ENCODE measurements around the gene SORBS2. TPM values are rescaled to one million over a fixed set of nuclear protein-coding genes. Genes with fewer than 3 reads are reported as not detected.

Gene SORBS2
- total RNA-seq, 1 experiment from 2014 or later, result not detected

DNA sequence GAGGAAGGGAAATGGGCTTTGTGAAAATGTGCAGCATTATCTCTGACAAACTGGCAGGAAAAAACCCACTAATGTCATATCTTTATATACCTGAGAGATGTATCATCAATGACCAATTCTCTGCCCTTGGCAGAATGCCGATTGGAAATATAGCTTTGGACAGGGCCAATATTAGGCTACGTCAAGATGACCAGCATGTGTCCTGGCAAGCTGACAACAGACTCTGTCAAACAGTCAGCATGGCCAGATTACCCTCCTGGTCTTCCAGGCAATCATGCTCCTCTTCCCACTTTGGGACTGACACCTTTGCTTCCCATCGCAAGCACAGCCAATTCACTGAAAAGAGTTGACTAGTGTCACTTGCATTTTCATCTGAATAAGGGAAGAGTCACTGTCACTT, 57.0 kb downstream of the SORBS2 start:
- no peaks in the 10 kb centered on the region for H3K4me1 ChIP-seq
- no peak overlapping the region for H3K4me3 ChIP-seq
- H3K36me3 ChIP-seq, result no peaks in the 10 kb centered on the region
- no peaks in the 10 kb centered on the region for H3K27me3 ChIP-seq
- no peak for DNase-seq
- H3K9me3 ChIP-seq (replicated peaks), result no peaks in the 10 kb centered on the region
- H3K27ac ChIP-seq, result no peak overlapping the region

GRCh38 chr4:185752872-185753271, 59.1 kb downstream of the SORBS2 start:
- no peak for DNase-seq

GRCh38 chr4:185749858-185750257, 62.1 kb downstream of the SORBS2 start:
- Histone ChIP-seq H3K27ac (no peak overlapping the region), H3K4me3 (no peak overlapping the region), H3K27me3 (no peaks in the 10 kb centered on the region), H3K4me1 (no peaks in the 10 kb centered on the region), H3K36me3 (no peaks in the 10 kb centered on the region), H3K9me3 (replicated peaks) (no peaks in the 10 kb centered on the region)
- no peak for DNase-seq

More at GRCh38 chr4:185752872-185753271, 59.1 kb downstream of the SORBS2 start:
- Histone ChIP-seq H3K4me1 (no peaks in the 10 kb centered on the region), H3K4me3 (no peak overlapping the region), H3K27me3 (no peaks in the 10 kb centered on the region), H3K27ac (no peak overlapping the region), H3K36me3 (no peaks in the 10 kb centered on the region), H3K9me3 (replicated peaks) (no peaks in the 10 kb centered on the region)

GRCh38 chr4:185748901-185749390, 63.0 kb downstream of the SORBS2 start:
- no peak overlapping the region for H3K4me3 ChIP-seq
- no peak overlapping the region for H3K27ac ChIP-seq
- no peaks in the 10 kb centered on the region for H3K4me1 ChIP-seq
- H3K27me3 ChIP-seq, result no peaks in the 10 kb centered on the region
- H3K9me3 ChIP-seq (replicated peaks), result no peaks in the 10 kb centered on the region
- H3K36me3 ChIP-seq, result no peaks in the 10 kb centered on the region
- DNase-seq, result no peak

- no peak overlapping the region for H3K4me3 ChIP-seq
These were observed 66.1 kb downstream of the SORBS2 start for GRCh38 chr4:185745891-185746290.

GRCh38 chr4:185744946-185745345, 67.0 kb downstream of the SORBS2 start:
- Histone ChIP-seq H3K27ac (no peak overlapping the region), H3K4me3 (no peak overlapping the region), H3K4me1 (no peaks in the 10 kb centered on the region), H3K36me3 (no peaks in the 10 kb centered on the region), H3K9me3 (replicated peaks) (no peaks in the 10 kb centered on the region), H3K27me3 (no peaks in the 10 kb centered on the region)
- DNase-seq, result no peak

More at GRCh38 chr4:185745891-185746290, 66.1 kb downstream of the SORBS2 start:
- H3K36me3 ChIP-seq, result no peaks in the 10 kb centered on the region
- no peaks in the 10 kb centered on the region for H3K9me3 ChIP-seq (replicated peaks)
- no peak overlapping the region for H3K27ac ChIP-seq
- H3K4me1 ChIP-seq, result no peaks in the 10 kb centered on the region
- H3K27me3 ChIP-seq, result no peaks in the 10 kb centered on the region
- no peak for DNase-seq

DNA sequence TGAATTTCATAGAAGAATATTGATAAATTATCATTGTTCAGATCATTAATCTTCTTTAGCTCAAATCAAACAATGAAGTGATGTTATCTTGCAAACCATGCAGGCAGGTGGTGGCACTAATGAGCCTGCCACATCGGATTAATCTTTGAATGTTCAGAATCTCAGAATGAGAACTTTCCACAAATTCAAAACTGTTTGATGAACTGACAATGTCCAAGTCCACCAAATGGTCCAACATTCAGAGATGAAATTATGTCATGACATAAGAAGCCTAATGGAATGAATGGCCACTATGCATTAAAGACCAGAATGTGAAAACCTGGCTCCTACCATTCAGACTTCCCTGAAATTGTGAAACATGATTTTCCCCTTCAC, 67.5 kb downstream of the SORBS2 start:
- Histone ChIP-seq H3K4me3 (no peak overlapping the region), H3K27ac (no peak overlapping the region), H3K27me3 (no peaks in the 10 kb centered on the region), H3K4me1 (no peaks in the 10 kb centered on the region), H3K36me3 (no peaks in the 10 kb centered on the region), H3K9me3 (replicated peaks) (no peaks in the 10 kb centered on the region)
- no peak for DNase-seq

- Histone ChIP-seq H3K36me3 (no peaks in the 10 kb centered on the region), H3K27ac (no peak overlapping the region), H3K9me3 (replicated peaks) (no peaks in the 10 kb centered on the region), H3K27me3 (no peaks in the 10 kb centered on the region), H3K4me3 (no peak overlapping the region), H3K4me1 (no peaks in the 10 kb centered on the region)
- DNase-seq, result no peak
These were observed 68.1 kb downstream of the SORBS2 start for GRCh38 chr4:185743722-185744487.

DNA sequence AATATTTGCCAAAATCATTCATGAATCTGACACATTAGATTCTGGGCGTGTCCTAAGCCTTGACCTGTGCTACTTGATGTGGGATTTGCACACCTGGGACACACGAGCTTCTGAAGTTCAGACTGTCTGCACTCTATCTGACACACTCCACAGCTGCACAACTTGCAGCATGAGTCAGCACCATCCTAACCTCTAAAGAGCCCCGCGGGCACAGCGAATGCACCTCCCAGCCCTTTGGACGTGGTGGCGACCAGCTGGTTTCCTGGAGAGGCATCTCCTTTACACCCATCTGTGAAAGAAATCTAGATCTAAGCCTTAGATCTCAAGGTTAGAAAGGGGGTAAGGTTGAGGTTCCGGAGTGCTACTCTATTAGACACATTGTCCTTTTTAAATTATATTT, 69.2 kb downstream of the SORBS2 start:
- DNase-seq, result peak; percentile 6 to 9
- H3K9me3 ChIP-seq (replicated peaks), result no peaks in the 10 kb centered on the region

DNA sequence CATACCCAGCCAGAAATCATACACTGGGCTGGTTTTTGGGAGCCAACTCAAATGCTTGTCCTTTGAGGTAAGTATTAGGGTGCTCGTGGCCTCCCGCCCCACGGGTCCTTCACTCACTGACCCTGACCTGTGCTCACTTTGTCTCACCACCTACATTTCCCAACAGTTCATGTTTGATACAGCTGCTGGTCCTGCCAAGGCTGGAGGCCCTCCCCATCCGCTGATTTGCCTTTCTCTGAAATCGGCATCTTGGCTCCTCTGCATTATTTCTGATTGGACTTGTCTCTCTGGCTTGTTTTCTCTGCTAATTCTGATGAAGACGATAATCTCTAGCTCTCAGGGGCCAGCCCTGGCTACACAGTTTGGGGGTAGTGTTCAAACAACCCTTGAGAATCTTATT, 70.2 kb downstream of the SORBS2 start:
- H3K4me1 ChIP-seq, result no peaks in the 10 kb centered on the region
- no peak for DNase-seq
- H3K9me3 ChIP-seq (replicated peaks), result no peaks in the 10 kb centered on the region
- no peak overlapping the region for H3K27ac ChIP-seq
- no peak overlapping the region for H3K4me3 ChIP-seq
- no peaks in the 10 kb centered on the region for H3K27me3 ChIP-seq
- no peaks in the 10 kb centered on the region for H3K36me3 ChIP-seq

More for the DNA sequence above, 69.2 kb downstream of the SORBS2 start:
- Histone ChIP-seq H3K4me1 (no peaks in the 10 kb centered on the region), H3K36me3 (no peaks in the 10 kb centered on the region), H3K4me3 (no peak overlapping the region), H3K27ac (no peak overlapping the region), H3K27me3 (no peaks in the 10 kb centered on the region)

DNA sequence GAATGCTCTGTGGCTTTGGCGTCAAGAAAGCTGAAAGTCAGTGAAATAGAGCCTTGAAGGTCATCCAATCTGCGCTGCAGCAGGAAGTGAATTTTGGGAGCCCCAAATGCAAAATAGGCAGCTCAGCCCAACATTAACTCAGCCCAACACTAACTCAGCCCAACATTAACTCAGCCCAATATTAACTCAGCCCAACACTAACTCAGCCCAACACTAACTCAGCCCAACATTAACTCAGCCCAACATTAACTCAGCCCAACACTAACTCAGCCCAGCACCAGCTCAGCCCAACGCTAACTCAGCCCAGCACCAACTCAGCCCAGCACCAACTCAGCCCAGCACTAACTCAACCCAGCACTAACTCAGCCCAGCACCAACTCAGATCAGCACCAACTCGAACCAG, 71.5 kb downstream of the SORBS2 start:
- H3K4me1 ChIP-seq, result no peaks in the 10 kb centered on the region
- no peak overlapping the region for H3K4me3 ChIP-seq
- no peaks in the 10 kb centered on the region for H3K36me3 ChIP-seq
- H3K27me3 ChIP-seq, result no peaks in the 10 kb centered on the region
- H3K9me3 ChIP-seq (replicated peaks), result no peaks in the 10 kb centered on the region
- DNase-seq, result no peak
- H3K27ac ChIP-seq, result no peak overlapping the region

- Histone ChIP-seq H3K9me3 (replicated peaks) (no peaks in the 10 kb centered on the region), H3K4me3 (no peak overlapping the region), H3K36me3 (no peaks in the 10 kb centered on the region), H3K27me3 (no peaks in the 10 kb centered on the region), H3K27ac (no peak overlapping the region), H3K4me1 (no peaks in the 10 kb centered on the region)
- DNase-seq, result no peak
These were observed 73.2 kb downstream of the SORBS2 start for GRCh38 chr4:185738820-185739219.

- H3K4me3 ChIP-seq, result no peak overlapping the region
- H3K27me3 ChIP-seq, result no peaks in the 10 kb centered on the region
- H3K36me3 ChIP-seq, result no peaks in the 10 kb centered on the region
- H3K9me3 ChIP-seq (replicated peaks), result no peaks in the 10 kb centered on the region
- DNase-seq, result no peak
- no peaks in the 10 kb centered on the region for H3K4me1 ChIP-seq
- H3K27ac ChIP-seq, result no peak overlapping the region
These were observed 73.9 kb downstream of the SORBS2 start for GRCh38 chr4:185738038-185738552.

- Histone ChIP-seq H3K36me3 (no peaks in the 10 kb centered on the region), H3K27ac (no peak overlapping the region), H3K4me3 (no peak overlapping the region), H3K9me3 (replicated peaks) (no peaks in the 10 kb centered on the region), H3K27me3 (no peaks in the 10 kb centered on the region), H3K4me1 (no peaks in the 10 kb centered on the region)
- DNase-seq, result no peak
These were observed 74.4 kb downstream of the SORBS2 start for GRCh38 chr4:185737489-185738037.

DNA sequence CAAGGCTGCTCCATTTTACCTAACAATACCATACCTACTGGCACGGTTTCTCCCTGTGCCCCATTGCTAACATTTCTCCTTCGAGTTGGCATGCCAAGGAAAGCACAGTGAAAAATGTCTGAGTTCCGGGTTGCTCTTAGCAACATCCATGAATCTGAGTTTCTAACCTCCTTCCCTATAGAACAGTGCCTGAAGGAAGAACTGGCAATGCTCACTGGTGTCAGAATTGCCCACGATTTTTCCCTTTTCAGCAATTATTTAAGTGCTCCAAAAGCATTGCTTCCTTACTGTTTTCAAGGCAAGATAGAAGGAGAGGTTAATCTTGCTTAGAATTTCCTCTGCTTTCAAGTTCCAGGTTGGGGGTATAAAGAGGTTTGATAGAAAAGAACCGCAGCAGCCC, 75.1 kb downstream of the SORBS2 start:
- Histone ChIP-seq H3K27me3 (no peaks in the 10 kb centered on the region), H3K27ac (no peak overlapping the region), H3K4me3 (no peak overlapping the region), H3K9me3 (replicated peaks) (no peaks in the 10 kb centered on the region), H3K4me1 (no peaks in the 10 kb centered on the region), H3K36me3 (no peaks in the 10 kb centered on the region)
- no peak for DNase-seq

Data from SJCRH30 (cell line).